ENCODE measurements around the gene CELF4. TPM values are rescaled to one million over a fixed set of nuclear protein-coding genes. Genes with fewer than 3 reads are reported as not detected.

Gene CELF4
- total RNA-seq, 1 donor from 2014 or later = not detected

GRCh38 chr18:37313624-37314023 is 252.0 kb downstream of the CELF4 start:
- Histone ChIP-seq H3K4me3 (ENCODE audit: low read depth, low read length) (no peak overlapping the region), H3K36me3 (ENCODE audit: control insufficient read depth, insufficient read depth, low read length) (no peaks in the 10 kb centered on the region), H3K27me3 (ENCODE audit: control insufficient read depth, insufficient read depth, low read length) (peaks cover 11% of the 10 kb centered on the region)
- DNase-seq (ENCODE audit: low read depth) = no peak
- TF ChIP-seq, protein P1, sequence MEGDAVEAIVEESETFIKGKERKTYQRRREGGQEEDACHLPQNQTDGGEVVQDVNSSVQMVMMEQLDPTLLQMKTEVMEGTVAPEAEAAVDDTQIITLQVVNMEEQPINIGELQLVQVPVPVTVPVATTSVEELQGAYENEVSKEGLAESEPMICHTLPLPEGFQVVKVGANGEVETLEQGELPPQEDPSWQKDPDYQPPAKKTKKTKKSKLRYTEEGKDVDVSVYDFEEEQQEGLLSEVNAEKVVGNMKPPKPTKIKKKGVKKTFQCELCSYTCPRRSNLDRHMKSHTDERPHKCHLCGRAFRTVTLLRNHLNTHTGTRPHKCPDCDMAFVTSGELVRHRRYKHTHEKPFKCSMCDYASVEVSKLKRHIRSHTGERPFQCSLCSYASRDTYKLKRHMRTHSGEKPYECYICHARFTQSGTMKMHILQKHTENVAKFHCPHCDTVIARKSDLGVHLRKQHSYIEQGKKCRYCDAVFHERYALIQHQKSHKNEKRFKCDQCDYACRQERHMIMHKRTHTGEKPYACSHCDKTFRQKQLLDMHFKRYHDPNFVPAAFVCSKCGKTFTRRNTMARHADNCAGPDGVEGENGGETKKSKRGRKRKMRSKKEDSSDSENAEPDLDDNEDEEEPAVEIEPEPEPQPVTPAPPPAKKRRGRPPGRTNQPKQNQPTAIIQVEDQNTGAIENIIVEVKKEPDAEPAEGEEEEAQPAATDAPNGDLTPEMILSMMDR (IDR thresholded peaks at IDR 0.05; ENCODE audit: insufficient read depth, low read length, poor library complexity, severe bottlenecking) = no peak

DNA sequence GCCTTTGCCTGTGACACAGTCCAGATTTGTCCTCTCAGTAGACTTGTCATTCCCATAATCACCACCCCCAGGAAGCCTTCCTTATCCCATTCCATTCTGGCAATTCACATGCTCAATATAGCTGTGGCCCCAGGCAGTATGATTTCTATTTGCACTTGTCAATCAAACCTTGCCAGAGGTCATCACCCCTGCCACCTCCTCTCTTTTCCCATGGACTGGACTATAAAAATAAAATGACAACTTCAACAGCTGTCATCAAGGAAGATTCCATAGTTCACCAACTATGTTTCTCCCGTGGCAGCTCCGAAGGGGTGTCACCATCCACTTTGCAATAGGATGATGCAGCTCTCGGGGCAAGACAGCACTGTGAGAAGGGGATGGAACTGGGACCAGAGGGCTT is 255.7 kb downstream of the CELF4 start:
- Histone ChIP-seq H3K4me3 (ENCODE audit: low read depth, low read length) (no peak overlapping the region), H3K27me3 (ENCODE audit: control insufficient read depth, insufficient read depth, low read length) (peaks cover 3% of the 10 kb centered on the region), H3K36me3 (ENCODE audit: control insufficient read depth, insufficient read depth, low read length) (no peaks in the 10 kb centered on the region)
- TF ChIP-seq, protein P1 (IDR thresholded peaks at IDR 0.05; ENCODE audit: insufficient read depth, low read length, poor library complexity, severe bottlenecking) = no peak
- DNase-seq (ENCODE audit: low read depth) = no peak

DNA sequence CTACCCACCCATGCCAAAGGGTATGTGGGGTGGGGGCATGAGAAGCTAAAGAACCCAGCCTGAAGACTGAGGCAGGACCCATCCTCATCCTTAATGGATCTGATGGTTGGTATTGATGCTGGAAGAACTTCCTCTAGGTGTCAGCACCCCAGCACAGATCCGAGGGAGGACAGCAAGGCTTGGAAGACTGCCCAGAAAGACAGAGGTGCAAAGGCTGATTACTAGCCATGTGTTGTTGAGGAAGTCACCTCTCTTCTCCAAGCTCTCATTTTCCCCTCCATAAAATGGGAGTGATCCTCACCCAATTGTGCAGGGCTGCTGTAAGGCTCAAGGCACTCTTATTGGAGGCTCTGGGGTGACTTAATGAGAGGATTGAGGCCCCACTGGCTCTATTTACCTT is 256.5 kb downstream of the CELF4 start:
- TF ChIP-seq, protein P1 (IDR thresholded peaks at IDR 0.05; ENCODE audit: insufficient read depth, low read length, poor library complexity, severe bottlenecking) = no peak
- no peak for DNase-seq (ENCODE audit: low read depth)

DNA sequence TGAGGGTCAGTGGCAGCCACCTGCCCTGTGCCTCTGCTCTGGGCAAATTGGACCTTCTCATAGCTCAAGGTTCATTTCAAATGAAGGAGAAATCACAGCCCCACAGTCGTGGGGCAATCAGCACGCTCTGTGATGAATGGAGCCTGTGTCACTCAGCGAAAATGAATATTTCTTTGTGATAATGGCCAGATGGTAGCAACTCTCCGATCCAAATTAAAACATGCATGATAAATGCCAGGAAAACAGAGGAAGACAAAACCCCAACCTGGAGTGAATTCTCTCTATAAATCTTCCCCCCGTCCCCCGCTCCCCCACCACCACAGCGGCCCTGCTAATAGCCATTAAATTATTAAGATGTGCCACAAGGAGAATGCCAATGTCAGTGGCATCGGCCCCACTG is 258.4 kb downstream of the CELF4 start:
- Histone ChIP-seq H3K4me3 (ENCODE audit: low read depth, low read length) (no peak overlapping the region), H3K27me3 (ENCODE audit: control insufficient read depth, insufficient read depth, low read length) (peaks cover 7% of the 10 kb centered on the region), H3K36me3 (ENCODE audit: control insufficient read depth, insufficient read depth, low read length) (no peaks in the 10 kb centered on the region)
- TF ChIP-seq, protein P1 (IDR thresholded peaks at IDR 0.05; ENCODE audit: insufficient read depth, low read length, poor library complexity, severe bottlenecking) = no peak
- no peak for DNase-seq (ENCODE audit: low read depth)

More for the DNA sequence above, 256.5 kb downstream of the CELF4 start:
- no peaks in the 10 kb centered on the region for H3K36me3 ChIP-seq (ENCODE audit: control insufficient read depth, insufficient read depth, low read length)
- peaks cover 3% of the 10 kb centered on the region for H3K27me3 ChIP-seq (ENCODE audit: control insufficient read depth, insufficient read depth, low read length)
- H3K4me3 ChIP-seq (ENCODE audit: low read depth, low read length) = no peak overlapping the region

GRCh38 chr18:37306432-37306831 is 259.2 kb downstream of the CELF4 start:
- TF ChIP-seq, protein P1 (IDR thresholded peaks at IDR 0.05; ENCODE audit: insufficient read depth, low read length, poor library complexity, severe bottlenecking) = no peak
- DNase-seq (ENCODE audit: low read depth) = no peak

GRCh38 chr18:37305066-37305465 is 260.5 kb downstream of the CELF4 start:
- Histone ChIP-seq H3K4me3 (ENCODE audit: low read depth, low read length) (no peak overlapping the region), H3K27me3 (ENCODE audit: control insufficient read depth, insufficient read depth, low read length) (peaks cover 11% of the 10 kb centered on the region), H3K36me3 (ENCODE audit: control insufficient read depth, insufficient read depth, low read length) (no peaks in the 10 kb centered on the region)
- no peak for DNase-seq (ENCODE audit: low read depth)
- TF ChIP-seq, protein P1 (IDR thresholded peaks at IDR 0.05; ENCODE audit: insufficient read depth, low read length, poor library complexity, severe bottlenecking) = no peak

More at GRCh38 chr18:37306432-37306831, 259.2 kb downstream of the CELF4 start:
- Histone ChIP-seq H3K4me3 (ENCODE audit: low read depth, low read length) (no peak overlapping the region), H3K36me3 (ENCODE audit: control insufficient read depth, insufficient read depth, low read length) (no peaks in the 10 kb centered on the region), H3K27me3 (ENCODE audit: control insufficient read depth, insufficient read depth, low read length) (peaks cover 7% of the 10 kb centered on the region)

All from kidney epithelial cell (primary cell).